Measurements from ENCODE around the gene ARHGAP10. TPM values are rescaled to one million over a fixed set of nuclear protein-coding genes. Genes with fewer than 3 reads are reported as not detected.

Gene ARHGAP10
- total RNA-seq, 2 experiments from 2014 or later: 6.3 to 7.1 TPM

- H3K36me3 Mint-ChIP-seq (ENCODE audit: low read depth): no peaks in the 10 kb centered on the region
- no peak for DNase-seq
- H3K27me3 Mint-ChIP-seq (ENCODE audit: low read depth): no peaks in the 10 kb centered on the region
- H3K4me3 Mint-ChIP-seq: no peak overlapping the region
- no peak for ATAC-seq
- H3K27ac Mint-ChIP-seq: no peak overlapping the region
- H3K4me1 Mint-ChIP-seq (ENCODE audit: low read depth): no peaks in the 10 kb centered on the region
- no peaks in the 10 kb centered on the region for H3K9me3 Mint-ChIP-seq (ENCODE audit: insufficient read depth)
- CTCF ChIA-PET: interaction anchor here (2.5 kb wide), 1 partner anchor 93 kb away, joined by 8 read pairs; no protein-coding TSS in a partner anchor
- POLR2A ChIA-PET: interaction anchor here (0.6 kb wide), 1 partner anchor 13 kb away, joined by 3 read pairs; no protein-coding TSS in a partner anchor
Observed at GRCh38 chr4:147773261-147774184, 41.6 kb downstream of the ARHGAP10 start.

GRCh38 chr4:147776716-147777115 lies 44.8 kb downstream of the ARHGAP10 start:
- H3K4me1 Mint-ChIP-seq (ENCODE audit: low read depth): peaks cover 2% of the 10 kb centered on the region
- H3K27me3 Mint-ChIP-seq (ENCODE audit: low read depth): no peaks in the 10 kb centered on the region
- no peak for ATAC-seq
- H3K27ac Mint-ChIP-seq: no peak overlapping the region
- POLR2A ChIA-PET: interaction anchor here (0.8 kb wide), 1 partner anchor 9 kb away, joined by 4 read pairs; no protein-coding TSS in a partner anchor
- no peak overlapping the region for H3K4me3 Mint-ChIP-seq
- CTCF ChIA-PET: no interaction called here
- H3K36me3 Mint-ChIP-seq (ENCODE audit: low read depth): no peaks in the 10 kb centered on the region
- no peaks in the 10 kb centered on the region for H3K9me3 Mint-ChIP-seq (ENCODE audit: insufficient read depth)
- no peak for DNase-seq

- H3K9me3 Mint-ChIP-seq (ENCODE audit: insufficient read depth): no peaks in the 10 kb centered on the region
- POLR2A ChIA-PET: no interaction called here
- H3K4me3 Mint-ChIP-seq: no peak overlapping the region
- H3K27ac Mint-ChIP-seq: no peak overlapping the region
- no peak for ATAC-seq
- H3K4me1 Mint-ChIP-seq (ENCODE audit: low read depth): peaks cover 2% of the 10 kb centered on the region
- CTCF ChIA-PET: no interaction called here
- no peaks in the 10 kb centered on the region for H3K36me3 Mint-ChIP-seq (ENCODE audit: low read depth)
- H3K27me3 Mint-ChIP-seq (ENCODE audit: low read depth): no peaks in the 10 kb centered on the region
- no peak for DNase-seq
Observed at GRCh38 chr4:147777456-147778091, 45.7 kb downstream of the ARHGAP10 start.

GRCh38 chr4:147778942-147779341 lies 47.1 kb downstream of the ARHGAP10 start:
- no peaks in the 10 kb centered on the region for H3K27me3 Mint-ChIP-seq (ENCODE audit: low read depth)
- H3K27ac Mint-ChIP-seq: no peak overlapping the region
- ChIA-PET CTCF (no interaction called here), POLR2A (no interaction called here)
- peaks cover 2% of the 10 kb centered on the region for H3K4me1 Mint-ChIP-seq (ENCODE audit: low read depth)
- H3K36me3 Mint-ChIP-seq (ENCODE audit: low read depth): no peaks in the 10 kb centered on the region
- H3K9me3 Mint-ChIP-seq (ENCODE audit: insufficient read depth): no peaks in the 10 kb centered on the region
- ATAC-seq (no peak), DNase-seq (no peak)
- no peak overlapping the region for H3K4me3 Mint-ChIP-seq

- no peaks in the 10 kb centered on the region for H3K27me3 Mint-ChIP-seq (ENCODE audit: low read depth)
- no peaks in the 10 kb centered on the region for H3K36me3 Mint-ChIP-seq (ENCODE audit: low read depth)
- peaks cover 2% of the 10 kb centered on the region for H3K4me1 Mint-ChIP-seq (ENCODE audit: low read depth)
- CTCF ChIA-PET: interaction anchor here (1.0 kb wide), 1 partner anchor 10 kb away, joined by 5 read pairs; no protein-coding TSS in a partner anchor
- no peaks in the 10 kb centered on the region for H3K9me3 Mint-ChIP-seq (ENCODE audit: insufficient read depth)
- DNase-seq (no peak), ATAC-seq (no peak)
- POLR2A ChIA-PET: no interaction called here
- H3K27ac Mint-ChIP-seq: no peak overlapping the region
- H3K4me3 Mint-ChIP-seq: no peak overlapping the region
Observed at GRCh38 chr4:147779451-147779850, 47.6 kb downstream of the ARHGAP10 start.

- CTCF ChIA-PET: interaction anchor here (1.0 kb wide), 1 partner anchor 9 kb away, joined by 5 read pairs; no protein-coding TSS in a partner anchor
Observed at GRCh38 chr4:147780137-147780777, 48.4 kb downstream of the ARHGAP10 start.

GRCh38 chr4:147782087-147782781 lies 50.3 kb downstream of the ARHGAP10 start:
- Mint-ChIP-seq H3K9me3 (ENCODE audit: insufficient read depth) (no peaks in the 10 kb centered on the region), H3K4me3 (no peak overlapping the region), H3K4me1 (ENCODE audit: low read depth) (peaks cover 5% of the 10 kb centered on the region), H3K27me3 (ENCODE audit: low read depth) (no peaks in the 10 kb centered on the region), H3K27ac (no peak overlapping the region), H3K36me3 (ENCODE audit: low read depth) (no peaks in the 10 kb centered on the region)
- CTCF ChIA-PET: interaction anchor here (2.0 kb wide), 1 partner anchor 85 kb away, joined by 7 read pairs; no protein-coding TSS in a partner anchor
- DNase-seq (no peak), ATAC-seq (peak; percentile 45)
- POLR2A ChIA-PET: no interaction called here

More at GRCh38 chr4:147780137-147780777, 48.4 kb downstream of the ARHGAP10 start:
- DNase-seq: no peak
- Mint-ChIP-seq H3K27me3 (ENCODE audit: low read depth) (no peaks in the 10 kb centered on the region), H3K9me3 (ENCODE audit: insufficient read depth) (no peaks in the 10 kb centered on the region), H3K36me3 (ENCODE audit: low read depth) (no peaks in the 10 kb centered on the region), H3K4me1 (ENCODE audit: low read depth) (peaks cover 2% of the 10 kb centered on the region), H3K4me3 (no peak overlapping the region), H3K27ac (no peak overlapping the region)
- POLR2A ChIA-PET: no interaction called here
- ATAC-seq: no peak

GRCh38 chr4:147785129-147785528 lies 53.2 kb downstream of the ARHGAP10 start:
- ATAC-seq: no peak
- ChIA-PET CTCF (interaction anchor here (0.9 to 2.6 kb wide), 7 partner anchors 9 to 168 kb away, joined by 3 to 23 read pairs (median 4); partner anchors contain the start of genes ARHGAP10 and TMEM184C), POLR2A (interaction anchor here (0.8 kb wide), 1 partner anchor 9 kb away, joined by 4 read pairs; no protein-coding TSS in a partner anchor)
- Mint-ChIP-seq H3K4me1 (ENCODE audit: low read depth) (peaks cover 4% of the 10 kb centered on the region), H3K9me3 (ENCODE audit: insufficient read depth) (no peaks in the 10 kb centered on the region), H3K36me3 (ENCODE audit: low read depth) (no peaks in the 10 kb centered on the region), H3K27ac (no peak overlapping the region), H3K27me3 (ENCODE audit: low read depth) (no peaks in the 10 kb centered on the region), H3K4me3 (no peak overlapping the region)
- DNase-seq: no peak

- Mint-ChIP-seq H3K4me1 (ENCODE audit: low read depth) (peaks cover 4% of the 10 kb centered on the region), H3K27me3 (ENCODE audit: low read depth) (no peaks in the 10 kb centered on the region), H3K4me3 (no peak overlapping the region), H3K9me3 (ENCODE audit: insufficient read depth) (no peaks in the 10 kb centered on the region), H3K27ac (no peak overlapping the region), H3K36me3 (ENCODE audit: low read depth) (no peaks in the 10 kb centered on the region)
- ATAC-seq (no peak), DNase-seq (no peak)
- POLR2A ChIA-PET: interaction anchor here (0.8 kb wide), 1 partner anchor 9 kb away, joined by 4 read pairs; no protein-coding TSS in a partner anchor
- CTCF ChIA-PET: interaction anchor here (0.9 to 2.6 kb wide), 9 partner anchors 8 to 169 kb away, joined by 3 to 23 read pairs (median 4); partner anchors contain the start of genes ARHGAP10 and TMEM184C
Observed at GRCh38 chr4:147786031-147786430, 54.1 kb downstream of the ARHGAP10 start.

- H3K4me3 Mint-ChIP-seq: no peak overlapping the region
- ATAC-seq (no peak), DNase-seq (no peak)
- no peaks in the 10 kb centered on the region for H3K27me3 Mint-ChIP-seq (ENCODE audit: low read depth)
- H3K27ac Mint-ChIP-seq: no peak overlapping the region
- CTCF ChIA-PET: interaction anchor here (0.5 to 2.6 kb wide), 7 partner anchors 9 to 893 kb away, joined by 3 to 23 read pairs (median 4); partner anchors contain the start of gene ARHGAP10
- no peaks in the 10 kb centered on the region for H3K9me3 Mint-ChIP-seq (ENCODE audit: insufficient read depth)
- no peaks in the 10 kb centered on the region for H3K36me3 Mint-ChIP-seq (ENCODE audit: low read depth)
- POLR2A ChIA-PET: interaction anchor here (0.5 kb wide), 1 partner anchor 20 kb away, joined by 5 read pairs; no protein-coding TSS in a partner anchor
- peaks cover 4% of the 10 kb centered on the region for H3K4me1 Mint-ChIP-seq (ENCODE audit: low read depth)
Observed at GRCh38 chr4:147786531-147786930, 54.6 kb downstream of the ARHGAP10 start.

GRCh38 chr4:147787204-147787603 lies 55.3 kb downstream of the ARHGAP10 start:
- ChIA-PET POLR2A (interaction anchor here (0.5 kb wide), 1 partner anchor 20 kb away, joined by 5 read pairs; no protein-coding TSS in a partner anchor), CTCF (interaction anchor here (0.6 to 2.6 kb wide), 3 partner anchors 8 to 79 kb away, joined by 3 to 23 read pairs (median 4); no protein-coding TSS in a partner anchor)
- peaks cover 8% of the 10 kb centered on the region for H3K4me1 Mint-ChIP-seq (ENCODE audit: low read depth)

More at GRCh38 chr4:147787204-147787603, 55.3 kb downstream of the ARHGAP10 start:
- no peak overlapping the region for H3K27ac Mint-ChIP-seq
- no peaks in the 10 kb centered on the region for H3K9me3 Mint-ChIP-seq (ENCODE audit: insufficient read depth)
- H3K4me3 Mint-ChIP-seq: no peak overlapping the region
- H3K36me3 Mint-ChIP-seq (ENCODE audit: low read depth): no peaks in the 10 kb centered on the region
- H3K27me3 Mint-ChIP-seq (ENCODE audit: low read depth): no peaks in the 10 kb centered on the region
- DNase-seq (no peak), ATAC-seq (no peak)

All from activated CD8-positive, alpha-beta T cell treated with anti-CD3 and anti-CD28 coated beads, Interleukin-2, amount 10 ng/mL, durations not matched to agents 7 days and 5 days (primary cell).